Stromal cell of bone marrow (primary cell): Measurements from ENCODE around the gene UBAC1.

Source experiments
- DNase-seq: peaks from one replicate; pipeline ENCODE4 v3.0.0-alpha.2; 2012; ENCODE audit warnings: low read depth

UBAC1 gene

DNA sequence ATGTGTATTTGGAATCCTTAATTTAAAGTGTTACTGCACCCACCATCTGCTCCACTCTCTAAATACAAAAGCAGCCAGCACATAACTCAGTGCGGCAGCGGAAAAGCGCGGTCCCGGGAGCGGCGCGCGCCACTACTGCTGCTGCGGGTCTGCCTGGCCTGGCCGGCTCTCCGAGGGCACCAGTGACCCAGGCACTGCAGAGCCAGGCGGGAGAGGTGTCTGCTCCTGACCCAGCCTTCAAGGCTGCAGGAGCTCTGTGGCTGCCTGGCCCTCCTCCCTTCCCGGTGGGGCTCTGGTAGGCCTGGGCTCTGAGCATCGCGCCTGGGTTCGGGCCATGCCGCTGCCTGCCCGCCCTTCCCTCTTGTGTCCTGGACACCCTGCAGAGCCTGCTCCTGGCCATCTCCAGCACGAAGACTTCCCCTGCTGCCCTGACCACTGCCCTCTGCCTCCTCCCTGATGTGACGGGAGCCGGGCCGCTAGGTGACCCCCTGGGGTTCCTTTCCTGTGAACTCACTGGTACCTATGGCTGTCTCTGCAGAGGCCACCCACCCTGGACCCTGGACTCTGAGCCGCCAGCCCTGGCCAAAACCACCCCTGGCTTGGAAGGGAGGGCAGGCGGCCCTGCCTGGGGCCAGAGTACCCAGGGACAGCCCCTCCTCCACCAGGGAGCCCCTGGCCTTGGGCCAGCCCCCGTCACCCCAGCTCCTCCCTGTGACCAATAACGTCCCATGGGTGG lies 32.8 kb upstream of the UBAC1 start:
- no peak for DNase-seq

- DNase-seq, result no peak
Measured at GRCh38 chr9:135993409-135993742, 32.2 kb upstream of the UBAC1 start.

- peak; percentile 66 for DNase-seq
Measured at GRCh38 chr9:135992486-135993408, 31.6 kb upstream of the UBAC1 start.

GRCh38 chr9:135991771-135992170 lies 30.6 kb upstream of the UBAC1 start:
- no peak for DNase-seq

DNA sequence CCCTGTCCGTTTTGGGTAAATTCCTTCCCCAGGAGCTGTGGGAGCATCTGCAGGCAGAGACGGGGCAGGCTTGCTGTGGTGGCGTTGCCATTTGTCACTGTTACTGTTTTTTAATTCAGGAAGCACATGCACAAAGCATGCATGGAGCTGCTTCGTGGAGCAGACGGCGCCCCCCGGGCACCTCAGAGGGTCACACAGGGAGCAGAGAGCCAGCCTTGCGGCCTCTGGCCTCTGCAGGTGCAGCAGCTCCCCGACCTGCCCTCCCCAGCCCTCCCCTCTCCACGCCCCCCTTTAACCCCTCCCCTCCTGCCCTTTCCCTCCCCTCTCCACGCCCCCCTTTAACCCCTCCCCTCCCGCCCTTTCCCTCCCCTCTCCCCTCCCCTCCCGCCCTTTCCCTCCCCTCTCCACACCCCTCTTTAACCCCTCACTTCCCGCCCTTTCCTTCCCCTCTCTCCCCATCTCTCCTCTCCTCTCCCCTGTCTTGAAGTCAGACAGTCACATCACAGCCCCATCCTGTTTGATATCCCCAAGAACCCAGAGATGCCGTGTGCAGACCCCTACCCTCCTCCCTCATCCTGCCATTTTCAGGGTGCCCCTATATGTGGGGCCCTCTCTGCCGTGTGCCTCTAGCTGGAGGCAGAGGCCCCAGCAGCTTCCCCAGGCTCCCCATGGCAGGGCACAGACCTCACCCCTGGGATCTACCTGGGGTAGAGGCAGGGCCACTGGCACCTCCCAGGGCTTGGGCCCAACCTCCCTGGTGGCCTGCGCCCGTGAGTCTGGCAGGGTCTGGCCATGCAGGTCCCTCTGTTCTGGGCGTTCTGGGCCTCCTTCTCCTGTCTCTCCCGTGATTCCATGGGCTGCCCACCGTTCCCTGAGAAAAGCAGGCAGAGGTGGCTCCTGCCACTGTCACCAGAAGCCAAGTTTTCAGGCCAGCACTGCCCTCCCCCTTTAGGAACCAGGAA lies 29.6 kb upstream of the UBAC1 start:
- no peak for DNase-seq

DNA sequence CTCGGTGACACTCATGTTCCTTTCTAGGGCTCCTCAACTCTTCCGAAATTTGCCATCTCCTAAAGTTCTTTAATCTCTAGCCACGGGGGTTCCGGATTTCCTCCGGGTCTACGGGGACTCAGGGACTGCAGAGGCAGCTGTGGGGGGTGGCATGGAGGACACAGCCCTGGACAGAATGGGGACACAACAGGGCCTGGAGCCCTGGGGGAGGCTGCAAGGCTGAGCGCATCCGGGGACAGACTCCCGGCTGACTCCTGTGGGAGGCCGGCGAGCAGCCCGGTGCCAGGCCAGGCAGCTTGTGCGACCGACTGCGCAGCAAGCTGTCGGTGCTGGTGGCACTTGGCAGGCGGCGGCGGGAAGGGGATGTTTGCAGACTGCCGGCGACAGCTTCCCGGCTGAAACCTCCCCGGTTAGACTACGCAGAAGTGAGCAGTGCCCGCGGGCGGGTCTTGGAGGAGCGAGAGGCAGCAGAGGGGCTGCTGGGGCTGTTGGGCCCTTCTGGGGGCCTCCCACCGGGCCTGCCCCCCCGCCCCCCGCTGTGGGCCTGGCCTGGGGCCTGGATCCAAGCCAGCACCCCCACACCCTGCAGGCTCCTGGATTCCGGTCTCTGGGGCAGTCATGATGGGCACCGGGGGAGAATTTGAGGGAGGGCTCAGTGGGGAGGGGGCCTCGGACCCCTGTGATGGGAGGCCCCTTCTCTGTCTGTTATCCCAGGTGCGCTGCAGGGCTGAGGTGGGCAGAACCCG lies 28.7 kb upstream of the UBAC1 start:
- no peak for DNase-seq

- DNase-seq, result no peak
Measured at GRCh38 chr9:135989157-135989556, 28.0 kb upstream of the UBAC1 start.

DNA sequence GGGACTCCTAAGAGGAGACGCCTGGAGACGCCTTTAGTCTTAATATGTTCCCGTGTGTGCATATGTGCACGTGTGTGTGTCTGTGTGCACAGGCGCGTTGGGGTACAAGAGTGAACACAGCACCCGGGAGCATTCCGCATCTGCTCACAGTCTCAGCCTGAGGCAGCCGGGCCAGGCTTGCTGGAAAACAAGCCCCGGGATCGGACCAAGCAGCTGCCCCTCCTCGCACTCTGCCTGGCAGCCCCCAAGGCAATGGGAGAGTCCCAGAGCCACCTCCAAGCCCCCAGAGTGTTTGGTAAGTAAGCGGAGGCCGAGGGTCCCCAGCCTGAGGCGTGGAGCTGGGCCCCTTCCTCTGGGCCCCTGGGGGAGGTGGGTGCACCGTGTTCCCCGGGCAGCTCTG lies 27.3 kb upstream of the UBAC1 start:
- DNase-seq, result no peak

DNA sequence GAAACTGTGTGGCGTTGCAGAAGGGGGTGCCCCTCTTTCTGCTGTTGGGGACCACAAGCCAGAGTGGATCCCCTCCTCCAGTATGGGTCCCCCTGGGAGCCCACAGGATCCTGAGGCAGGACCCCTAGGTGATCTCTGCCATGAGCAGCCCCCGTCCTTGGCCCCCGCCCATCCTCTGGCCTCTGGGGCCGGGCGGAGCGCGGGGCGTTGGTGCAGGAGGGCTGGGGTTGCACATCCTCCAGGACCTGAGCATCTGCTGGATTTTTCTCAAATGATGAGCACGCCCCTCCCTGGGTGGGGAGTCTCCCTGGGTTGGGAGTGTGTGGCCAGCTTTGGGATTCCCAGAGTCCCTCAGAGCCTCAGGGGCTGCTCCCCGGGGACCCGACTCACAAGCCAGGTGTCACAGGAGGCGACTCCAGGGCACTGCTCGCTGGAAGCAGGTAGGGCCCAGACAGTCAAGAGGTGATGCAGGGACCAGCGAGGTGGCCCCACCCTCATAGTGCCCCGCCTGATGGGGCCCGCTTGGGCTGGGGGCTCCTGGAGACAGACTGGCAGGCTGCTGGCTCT lies 26.7 kb upstream of the UBAC1 start:
- no peak for DNase-seq

- no peak for DNase-seq
Measured at GRCh38 chr9:135986605-135987004, 25.4 kb upstream of the UBAC1 start.

DNA sequence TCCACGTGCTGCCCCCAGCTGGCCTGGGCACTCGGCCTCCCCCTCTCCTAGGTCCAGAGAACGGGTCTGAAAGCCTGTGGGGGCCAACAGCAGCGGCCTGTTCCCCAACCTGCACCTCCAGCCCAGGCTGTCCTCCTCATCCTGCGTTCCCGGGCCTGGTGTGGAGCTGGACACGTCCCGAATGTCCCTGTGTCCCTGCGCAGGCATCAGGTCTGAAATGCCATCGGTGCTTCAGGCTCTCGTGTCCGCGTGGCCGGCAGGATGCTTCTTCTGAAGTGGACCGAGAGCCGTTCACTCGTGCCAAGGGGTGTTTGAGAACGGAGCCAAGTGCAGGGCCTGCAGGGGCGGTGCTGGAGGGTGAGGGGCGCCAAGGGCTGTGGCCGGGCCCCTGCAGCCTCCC lies 24.7 kb upstream of the UBAC1 start:
- no peak for DNase-seq

- DNase-seq, result no peak
Measured at GRCh38 chr9:135985459-135985774, 24.2 kb upstream of the UBAC1 start.

DNA sequence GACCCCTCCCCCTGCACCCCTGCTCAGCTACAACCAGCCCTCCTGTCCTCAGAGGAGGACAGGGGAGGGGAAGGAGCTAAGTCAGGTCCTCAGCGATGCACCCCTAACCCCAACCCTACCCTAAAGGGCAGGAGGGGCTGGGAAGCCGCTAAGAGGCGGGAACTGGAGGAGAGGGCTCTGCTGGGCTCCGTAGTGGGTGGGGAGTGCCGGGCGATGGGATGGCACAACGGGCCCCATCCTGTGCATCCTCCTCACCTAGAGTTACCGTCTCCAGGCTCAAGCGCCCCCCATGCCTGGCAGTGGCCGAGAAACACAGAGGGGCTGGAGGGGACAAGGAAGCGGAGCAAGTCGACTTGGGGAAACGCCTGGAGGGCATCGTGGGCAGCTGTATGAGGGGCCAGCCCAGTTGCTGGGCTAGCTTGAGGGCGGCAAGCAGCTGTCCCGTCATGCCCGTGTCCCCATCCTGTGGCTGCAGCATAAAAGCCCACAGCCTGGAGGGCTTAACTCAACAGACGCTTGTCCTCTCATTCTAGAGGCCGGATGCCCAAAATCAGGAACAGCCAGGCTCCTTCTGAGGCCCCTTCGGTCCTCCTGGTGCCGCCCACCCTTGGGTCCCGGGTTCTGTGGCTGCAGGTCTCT lies 23.0 kb upstream of the UBAC1 start:
- no peak for DNase-seq

GRCh38 chr9:135983208-135984071 lies 22.3 kb upstream of the UBAC1 start:
- no peak for DNase-seq

GRCh38 chr9:135982499-135983207 lies 21.5 kb upstream of the UBAC1 start:
- no peak for DNase-seq

GRCh38 chr9:135980926-135981630 lies 19.9 kb upstream of the UBAC1 start:
- DNase-seq, result no peak

GRCh38 chr9:135979547-135980166 lies 18.5 kb upstream of the UBAC1 start:
- DNase-seq, result no peak
